ENCODE data around the gene IRF3.

The IRF3 gene

DNA sequence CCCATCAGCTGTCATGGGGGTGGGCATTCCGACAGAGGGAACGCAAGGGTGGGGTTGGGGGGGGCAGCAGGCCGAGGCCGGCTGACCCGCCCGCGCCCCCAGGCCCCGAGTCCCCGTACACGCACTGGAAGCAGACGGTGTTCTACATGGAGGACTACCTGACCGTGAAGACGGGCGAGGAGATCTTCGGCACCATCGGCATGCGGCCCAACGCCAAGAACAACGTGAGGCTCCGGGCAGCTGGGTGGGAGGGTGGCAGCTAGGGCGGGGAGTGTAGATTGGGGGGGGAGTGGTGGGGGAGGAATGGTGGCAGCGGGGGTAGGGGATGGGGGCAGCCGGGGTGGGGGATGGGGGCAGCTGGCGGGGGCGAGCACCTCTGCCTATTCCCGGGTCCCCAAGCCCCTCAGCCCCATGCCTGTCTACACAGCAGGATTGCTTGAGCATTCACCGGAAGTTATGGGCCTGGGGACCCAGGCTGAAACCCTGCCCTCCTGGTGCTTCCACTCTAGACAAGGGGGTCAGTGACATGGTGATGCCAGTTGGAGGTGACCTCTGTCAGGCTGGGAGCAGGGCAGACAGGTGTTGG is 20.9 kb upstream of the IRF3 start:
- no peak overlapping the region for H3K4me3 ChIP-seq (ENCODE audit: low read length)
- no peak for DNase-seq (ENCODE audit: low read depth)
- no peak for TF ChIP-seq CTCF (conservative IDR thresholded peaks at IDR 0.05; ENCODE audit: low read length)

- H3K4me3 ChIP-seq (ENCODE audit: low read length): no peak overlapping the region
- no peak for TF ChIP-seq CTCF (conservative IDR thresholded peaks at IDR 0.05; ENCODE audit: low read length)
- no peak for DNase-seq (ENCODE audit: low read depth)
These were observed 20.2 kb upstream of the IRF3 start for GRCh38 chr19:49685845-49686332.

DNA sequence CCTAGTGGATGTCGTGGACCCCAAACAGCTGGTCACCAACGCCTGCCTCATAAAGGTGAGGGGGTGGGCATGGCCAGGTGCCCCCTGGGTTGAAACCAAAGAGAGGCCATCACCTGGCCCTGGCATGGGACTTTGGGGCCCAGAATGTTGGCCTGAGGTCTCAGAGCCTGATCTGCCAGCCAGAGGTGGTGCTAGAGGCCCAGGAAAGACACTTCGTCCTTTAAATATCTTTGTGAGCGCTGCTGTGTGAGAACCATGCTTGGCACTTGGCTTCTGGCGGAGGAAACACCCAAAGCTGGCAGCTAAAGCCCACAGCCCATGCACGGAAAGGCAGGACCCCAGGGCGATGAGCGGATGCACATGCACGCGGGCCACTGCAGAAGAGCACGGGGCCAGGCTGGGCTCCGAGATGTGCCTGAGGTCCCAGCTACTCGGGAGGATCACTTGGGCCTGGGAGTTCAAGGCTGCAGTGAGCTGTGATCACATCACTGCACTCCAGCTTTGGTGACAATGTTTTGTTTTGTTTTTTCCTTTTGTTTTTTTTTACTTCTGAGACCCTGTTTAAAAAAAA is 19.4 kb upstream of the IRF3 start:
- DNase-seq (ENCODE audit: low read depth): no peak
- TF ChIP-seq CTCF (conservative IDR thresholded peaks at IDR 0.05; ENCODE audit: low read length): no peak
- no peak overlapping the region for H3K4me3 ChIP-seq (ENCODE audit: low read length)

GRCh38 chr19:49684251-49684982 is 18.8 kb upstream of the IRF3 start:
- peak; percentile 53 for TF ChIP-seq CTCF (conservative IDR thresholded peaks at IDR 0.05; ENCODE audit: low read length)
- no peak overlapping the region for H3K4me3 ChIP-seq (ENCODE audit: low read length)
- DNase-seq (ENCODE audit: low read depth): no peak

GRCh38 chr19:49683814-49684250 is 18.2 kb upstream of the IRF3 start:
- H3K4me3 ChIP-seq (ENCODE audit: low read length): no peak overlapping the region
- TF ChIP-seq CTCF (conservative IDR thresholded peaks at IDR 0.05; ENCODE audit: low read length): no peak
- no peak for DNase-seq (ENCODE audit: low read depth)

DNA sequence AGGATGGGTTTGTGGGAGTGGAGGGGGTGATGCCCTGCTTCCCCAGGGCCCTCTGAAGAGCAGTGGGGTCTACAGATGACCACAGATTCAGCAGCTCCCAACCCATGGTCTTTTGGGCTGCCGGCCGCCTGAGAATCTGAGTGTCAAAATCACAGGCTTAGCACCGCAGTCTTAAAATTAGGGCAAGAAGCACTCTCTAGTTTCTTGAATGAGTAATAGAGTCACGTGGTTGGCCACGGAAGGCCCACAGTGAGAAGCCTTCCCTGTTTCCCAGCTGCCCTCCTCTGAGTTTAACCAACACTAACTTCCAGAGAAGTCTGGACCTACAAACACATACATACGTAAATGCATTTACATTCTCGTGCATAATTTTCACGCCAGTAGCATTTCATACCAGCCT is 16.6 kb upstream of the IRF3 start:
- H3K4me3 ChIP-seq (ENCODE audit: low read length): no peak overlapping the region
- no peak for DNase-seq (ENCODE audit: low read depth)
- no peak for TF ChIP-seq CTCF (conservative IDR thresholded peaks at IDR 0.05; ENCODE audit: low read length)

DNA sequence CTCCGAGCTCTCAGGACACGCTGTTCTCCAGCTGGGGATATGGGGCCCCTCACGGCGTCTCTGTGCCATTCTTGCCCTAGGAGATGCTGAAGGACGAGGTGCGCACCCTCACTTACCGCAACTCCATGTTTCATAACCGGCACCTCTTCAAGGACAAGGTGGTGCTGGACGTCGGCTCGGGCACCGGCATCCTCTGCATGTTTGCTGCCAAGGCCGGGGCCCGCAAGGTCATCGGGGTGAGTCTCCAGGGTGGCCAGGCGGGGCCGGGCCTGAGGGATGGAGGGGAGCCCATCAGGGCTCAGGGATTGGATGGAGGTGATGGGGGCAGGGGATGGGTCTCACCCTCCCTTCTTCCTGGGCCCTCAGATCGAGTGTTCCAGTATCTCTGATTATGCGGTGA is 16.2 kb upstream of the IRF3 start:
- H3K4me3 ChIP-seq (ENCODE audit: low read length): no peak overlapping the region
- no peak for TF ChIP-seq CTCF (conservative IDR thresholded peaks at IDR 0.05; ENCODE audit: low read length)
- no peak for DNase-seq (ENCODE audit: low read depth)

Data from AG10803 (cell line).